Transverse colon (tissue), 4 donors: ENCODE data around the gene GBX1. TPM values are rescaled to one million over a fixed set of nuclear protein-coding genes. Genes with fewer than 3 reads are reported as not detected.

ENCODE experiments used
- DNase-seq: peaks from one replicate; pipeline ENCODE4 v3.0.0-alpha.2; 2019
- H3K27ac ChIP-seq, 4 donors: fragments of 200-600 bp; sonication (generic); 2 replicates each; pipeline ENCODE4 v1.5.1; 2016 to 2018; ENCODE audit warnings: inconsistent platforms in 4 of 4
- H3K27me3 ChIP-seq: fragments of 200-600 bp; sonication (generic); 2 replicates; pipeline ENCODE4 v1.5.1; 2017; ENCODE audit warnings: inconsistent platforms
- H3K36me3 ChIP-seq, 4 donors: fragments of 200-600 bp; sonication (generic); 2 replicates each; pipeline ENCODE4 v1.5.1; 2017 to 2019; ENCODE audit warnings: inconsistent platforms in 4 of 4
- H3K4me1 ChIP-seq, 4 donors: fragments of 200-600 bp; sonication (generic); 2 replicates each; pipeline ENCODE4 v1.5.1; 2017 to 2020; ENCODE audit warnings: inconsistent platforms in 4 of 4
- H3K4me3 ChIP-seq, 4 donors: fragments of 200-600 bp; sonication (generic); 1 replicate in 1 of 4; 2 replicates in 3 of 4; pipeline versions ENCODE4 v1.5.1 to v1.6.1; 2017 to 2019; ENCODE audit warnings: inconsistent platforms in 4 of 4
- H3K9me3 ChIP-seq, 2 donors: fragments of 200-600 bp; sonication (generic); 2 replicates each; pipeline ENCODE4 v1.5.1; 2017 to 2019; ENCODE audit warnings: inconsistent platforms in 2 of 2
- EP300 ChIP-seq: sonication (generic); formaldehyde crosslinking; IDR thresholded peaks from one replicate; pipeline ENCODE4 v1.6.1; 2017; ENCODE audit warnings: antibody characterized with exemption, low read depth
- POLR2A ChIP-seq: fragments of 450-650 bp; IDR thresholded peaks from one replicate; pipeline ENCODE4 v1.6.1; 2016; ENCODE audit warnings: antibody characterized with exemption, mild to moderate bottlenecking, moderate library complexity
- POLR2AphosphoS5 ChIP-seq, 3 donors: sonication (generic); formaldehyde crosslinking; IDR thresholded peaks; one replicate each; pipeline ENCODE4 v1.6.1; 2016; ENCODE audit warnings: antibody characterized with exemption in 3 of 3
- WGBS, 2 donors: methylation state at CpG; one replicate each; pipeline ENCODE4 v1.1.5; 2018; ENCODE audit warnings: low coverage in 1 of 2; 5-methylcytosine and 5-hydroxymethylcytosine counted together
- in situ Hi-C, 4 donors: fragments of 200-750 bp; cut with MboI; loops; one replicate each; pipeline versions ENCODE4 v1.15.0 to v1.15.1; 2017; ENCODE audit warnings: low sequenced_read_pairs in 3 of 4, low pct_ligation_motif_present in 1 of 4, low pct_unique_long_range_greater_than_20kb in 1 of 4
- intact Hi-C: fragments of 100-400 bp; cut with DNase I; formaldehyde crosslinking; loops from one replicate; pipeline ENCODE4 v1.15.1; 2023; ENCODE audit warnings: low total_unique reads
- total RNA-seq, 4 donors: library from RNA; depleted of rRNA; stranded (reverse); fragments of >200 nt; gene quantifications; one replicate each; pipeline ENCODE4 v1.1.0, GENCODE V29; 2016
- TF ChIP-seq, protein P1 (sequence below), 5 experiments: fragments of 200-600 bp in 3 of 5; fragments of 450-650 bp in 2 of 5; sonication (generic) in 3 of 5; IDR thresholded peaks; 1 replicate in 2 of 5; 2 replicates in 3 of 5; pipeline ENCODE4 v1.5.1; 2016 to 2017; ENCODE audit warnings: antibody characterized with exemption in 5 of 5, inconsistent platforms in 3 of 5, mild to moderate bottlenecking in 2 of 5, moderate library complexity in 1 of 5

The GBX1 gene
- total RNA-seq, 4 donors from 2014 or later, result not detected

DNA sequence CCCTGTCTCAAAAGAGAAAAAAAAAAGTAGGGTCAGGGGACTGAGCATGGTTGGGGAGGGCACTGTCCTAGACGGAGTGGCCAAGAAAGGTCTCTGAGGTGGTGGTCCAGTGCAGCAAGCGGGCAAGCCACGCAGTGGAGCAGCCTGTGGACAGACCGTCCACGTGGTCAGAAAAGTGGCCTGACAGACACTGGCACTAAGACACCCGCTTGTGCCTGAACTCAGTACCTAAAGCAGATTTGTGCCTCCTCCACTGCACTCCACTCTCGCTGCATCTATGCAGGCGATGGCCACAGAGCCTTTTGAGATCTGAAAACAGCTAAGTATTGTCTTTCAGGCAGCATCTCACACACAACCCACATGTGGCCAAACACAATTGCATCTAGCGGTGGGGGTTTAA is 10.7 kb upstream of the GBX1 start:
- H3K4me1 ChIP-seq, result no peaks in the 10 kb centered on the region
- no peaks in the 10 kb centered on the region for H3K9me3 ChIP-seq
- intact Hi-C loops (no loop called here), in situ Hi-C loops (loop anchor here in 1 of 4 donors (10.0 kb wide), 1 partner anchor 53 kb away; no protein-coding TSS in a partner anchor)
- H3K36me3 ChIP-seq, result no peaks in the 10 kb centered on the region
- peaks cover 37% of the 10 kb centered on the region for H3K27me3 ChIP-seq
- no peak overlapping the region for H3K27ac ChIP-seq
- no peak for TF ChIP-seq EP300
- no peak for TF ChIP-seq POLR2AphosphoS5 (IDR thresholded peaks at IDR 0.05)
- TF ChIP-seq POLR2A, result no peak
- TF ChIP-seq, protein P1, sequence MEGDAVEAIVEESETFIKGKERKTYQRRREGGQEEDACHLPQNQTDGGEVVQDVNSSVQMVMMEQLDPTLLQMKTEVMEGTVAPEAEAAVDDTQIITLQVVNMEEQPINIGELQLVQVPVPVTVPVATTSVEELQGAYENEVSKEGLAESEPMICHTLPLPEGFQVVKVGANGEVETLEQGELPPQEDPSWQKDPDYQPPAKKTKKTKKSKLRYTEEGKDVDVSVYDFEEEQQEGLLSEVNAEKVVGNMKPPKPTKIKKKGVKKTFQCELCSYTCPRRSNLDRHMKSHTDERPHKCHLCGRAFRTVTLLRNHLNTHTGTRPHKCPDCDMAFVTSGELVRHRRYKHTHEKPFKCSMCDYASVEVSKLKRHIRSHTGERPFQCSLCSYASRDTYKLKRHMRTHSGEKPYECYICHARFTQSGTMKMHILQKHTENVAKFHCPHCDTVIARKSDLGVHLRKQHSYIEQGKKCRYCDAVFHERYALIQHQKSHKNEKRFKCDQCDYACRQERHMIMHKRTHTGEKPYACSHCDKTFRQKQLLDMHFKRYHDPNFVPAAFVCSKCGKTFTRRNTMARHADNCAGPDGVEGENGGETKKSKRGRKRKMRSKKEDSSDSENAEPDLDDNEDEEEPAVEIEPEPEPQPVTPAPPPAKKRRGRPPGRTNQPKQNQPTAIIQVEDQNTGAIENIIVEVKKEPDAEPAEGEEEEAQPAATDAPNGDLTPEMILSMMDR (IDR thresholded peaks at IDR 0.05), result no peak
- DNase-seq, result no peak
- 79 to 90% methylated on average over 3 to 9 of the region's 9 CpGs for WGBS, 2 donors
- no peak overlapping the region for H3K4me3 ChIP-seq

GRCh38 chr7:151177310-151177709 is 9.8 kb upstream of the GBX1 start:
- WGBS, 2 donors, result 67 to 93% methylated on average over 1 of the region's 1 CpG
- Histone ChIP-seq H3K9me3 (no peaks in the 10 kb centered on the region), H3K27me3 (peaks cover 42% of the 10 kb centered on the region), H3K36me3 (no peaks in the 10 kb centered on the region), H3K27ac (no peak overlapping the region), H3K4me1 (no peaks in the 10 kb centered on the region), H3K4me3 (no peak overlapping the region)
- intact Hi-C loops, result no loop called here
- DNase-seq, result no peak
- in situ Hi-C loops, result loop anchor here in 1 of 4 donors (10.0 kb wide), 1 partner anchor 53 kb away; no protein-coding TSS in a partner anchor
- TF ChIP-seq POLR2A, result no peak
- TF ChIP-seq, protein P1 (IDR thresholded peaks at IDR 0.05), result no peak
- no peak for TF ChIP-seq EP300
- no peak for TF ChIP-seq POLR2AphosphoS5 (IDR thresholded peaks at IDR 0.05)

- no peak overlapping the region for H3K4me3 ChIP-seq
- no peaks in the 10 kb centered on the region for H3K4me1 ChIP-seq
- WGBS, 2 donors, result 82% methylated on average over 9 of the region's 9 CpGs; no CpG with 5 or more reads in 1 of the 2 donors
- H3K27ac ChIP-seq, result no peak overlapping the region
- no peak for DNase-seq
- in situ Hi-C loops, result loop anchor here in 1 of 4 donors (10.0 kb wide), 1 partner anchor 52 kb away; no protein-coding TSS in a partner anchor
- no peak for TF ChIP-seq EP300
- no peak for TF ChIP-seq POLR2A
- TF ChIP-seq, protein P1 (IDR thresholded peaks at IDR 0.05), result no peak
- no peak for TF ChIP-seq POLR2AphosphoS5 (IDR thresholded peaks at IDR 0.05)
- H3K9me3 ChIP-seq, result no peaks in the 10 kb centered on the region
- peaks cover 51% of the 10 kb centered on the region for H3K27me3 ChIP-seq
- intact Hi-C loops, result no loop called here
- H3K36me3 ChIP-seq, result no peaks in the 10 kb centered on the region
These were observed 8.9 kb upstream of the GBX1 start for GRCh38 chr7:151176401-151176800.

- in situ Hi-C loops, result loop anchor here in 1 of 4 donors (10.0 kb wide), 1 partner anchor 51 kb away; no protein-coding TSS in a partner anchor
- Histone ChIP-seq H3K36me3 (no peaks in the 10 kb centered on the region), H3K4me1 (no peaks in the 10 kb centered on the region), H3K27ac (no peak overlapping the region), H3K9me3 (no peaks in the 10 kb centered on the region), H3K4me3 (no peak overlapping the region), H3K27me3 (peaks cover 56% of the 10 kb centered on the region)
- intact Hi-C loops, result no loop called here
- 75% methylated on average over 18 of the region's 23 CpGs; no CpG with 5 or more reads in 1 of the 2 donors for WGBS, 2 donors
- TF ChIP-seq POLR2A (no peak), EP300 (no peak), POLR2AphosphoS5 (IDR thresholded peaks at IDR 0.05) (no peak)
- TF ChIP-seq, protein P1 (IDR thresholded peaks at IDR 0.05), result no peak
- DNase-seq, result no peak
These were observed 8.4 kb upstream of the GBX1 start for GRCh38 chr7:151175793-151176311.
